Keratinocyte (primary cell): ENCODE measurements around the gene FBH1. TPM values are rescaled to one million over a fixed set of nuclear protein-coding genes. Genes with fewer than 3 reads are reported as not detected.

Experiments
- DNase-seq: peaks from one replicate; pipeline ENCODE4 v3.0.0-alpha.2; 2011; ENCODE audit warnings: low read depth, missing footprints, low spot score
- FAIRE-seq: peaks from 2 replicates; lab custom pipeline; 2011; peaks lifted over from hg19 to GRCh38; lab: Jason Lieb, UNC
- H2AFZ ChIP-seq: 2 replicates; pipeline ENCODE4 v1.6.0; 2012; ENCODE audit warnings: low read length, control low read depth, inconsistent platforms; ENCODE audit not compliant: control insufficient read depth
- H3K27ac ChIP-seq: 2 replicates; pipeline ENCODE4 v1.5.1; 2011; ENCODE audit warnings: low read length; ENCODE audit not compliant: control insufficient read depth, insufficient read depth
- H3K27me3 ChIP-seq: 3 replicates; pipeline ENCODE4 v1.6.0; 2011; ENCODE audit warnings: low read length; ENCODE audit not compliant: control insufficient read depth, insufficient read depth; ENCODE audit errors: extremely low read depth
- H3K36me3 ChIP-seq, 2 experiments: 2 replicates in 1 of 2; 3 replicates in 1 of 2; pipeline ENCODE4 v1.5.1; 2011; ENCODE audit warnings: low read length in 2 of 2, mild to moderate bottlenecking in 1 of 2; ENCODE audit not compliant: control insufficient read depth in 2 of 2, insufficient read depth in 2 of 2; ENCODE audit errors: extremely low read depth in 1 of 2
- H3K4me1 ChIP-seq: 3 replicates; pipeline ENCODE4 v1.5.1; 2011; ENCODE audit warnings: low read length; ENCODE audit not compliant: control insufficient read depth, insufficient read depth; ENCODE audit errors: extremely low read depth
- H3K4me2 ChIP-seq: 3 replicates; pipeline ENCODE4 v1.6.0; 2011; ENCODE audit warnings: low read depth, low read length; ENCODE audit not compliant: control insufficient read depth, insufficient read depth; ENCODE audit errors: extremely low read depth
- H3K4me3 ChIP-seq, 3 experiments: fragments of 200-600 bp in 1 of 3; sonication (generic) in 1 of 3; 2 replicates in 2 of 3; 3 replicates in 1 of 3; pipeline ENCODE4 v1.5.1; 2011 to 2016; ENCODE audit warnings: low read length in 3 of 3, mild to moderate bottlenecking in 3 of 3, control low read depth in 2 of 3, inconsistent platforms in 1 of 3, low read depth in 1 of 3, mixed read lengths in 1 of 3, mixed run types in 1 of 3, moderate library complexity in 1 of 3; ENCODE audit not compliant: control insufficient read depth in 2 of 3, insufficient read depth in 2 of 3; ENCODE audit errors: extremely low read depth in 1 of 3
- H3K79me2 ChIP-seq: 2 replicates; pipeline ENCODE4 v1.6.0; 2012; ENCODE audit warnings: low read length; ENCODE audit not compliant: control insufficient read depth, insufficient read depth
- H3K9ac ChIP-seq: 3 replicates; pipeline ENCODE4 v1.6.0; 2011; ENCODE audit warnings: low read length; ENCODE audit not compliant: control insufficient read depth, insufficient read depth; ENCODE audit errors: extremely low read depth
- H3K9me1 ChIP-seq: 3 replicates; pipeline ENCODE4 v1.6.0; 2011; ENCODE audit warnings: low read length; ENCODE audit not compliant: control insufficient read depth, insufficient read depth; ENCODE audit errors: extremely low read depth
- H3K9me3 ChIP-seq: 2 replicates; pipeline ENCODE4 v1.5.1; 2012; ENCODE audit warnings: low read depth, low read length; ENCODE audit not compliant: control insufficient read depth
- H4K20me1 ChIP-seq: 3 replicates; pipeline ENCODE4 v1.6.0; 2011; ENCODE audit warnings: low read length; ENCODE audit not compliant: control insufficient read depth, insufficient read depth; ENCODE audit errors: extremely low read depth
- EZH2 ChIP-seq: IDR thresholded peaks from one replicate; pipeline ENCODE4 v1.6.1; 2012; ENCODE audit warnings: inconsistent platforms, mild to moderate bottlenecking, low read length, moderate library complexity
- dilution Hi-C: fragments of 300-500 bp; cut with MboI; formaldehyde crosslinking; loops from one replicate; pipeline ENCODE4 v1.7.0; 2020; ENCODE audit warnings: low sequenced_read_pairs; ENCODE audit not compliant: extremely low pct_ligation_motif_present
- polyA plus RNA-seq, 5 experiments: library from polyadenylated mRNA; depleted of rRNA in 3 of 5; stranded (reverse) in 3 of 5; stranded (forward) in 1 of 5; unstranded in 1 of 5; fragments of >200 nt; gene quantifications; 1 replicate in 1 of 5; 2 replicates in 3 of 5; 3 replicates in 1 of 5; pipeline versions ENCODE4 v1.2.1 to v1.2.3, GENCODE V29; 2011 to 2012; ENCODE audit warnings: missing spikeins in 2 of 5, low read depth in 1 of 5, low replicate concordance in 1 of 5
- TF ChIP-seq, protein P1 (sequence below), 3 experiments: IDR thresholded peaks in 1 of 3; conservative IDR thresholded peaks in 1 of 3; optimal IDR thresholded peaks in 1 of 3; 2 replicates in 2 of 3; 3 replicates in 1 of 3; pipeline versions ENCODE3 to v1.5.1; 2011; ENCODE audit warnings: low read length in 3 of 3, mild to moderate bottlenecking in 3 of 3, moderate library complexity in 2 of 3, control low read depth in 1 of 3, inconsistent platforms in 1 of 3; ENCODE audit not compliant: insufficient read depth in 2 of 3; ENCODE audit errors: extremely low read depth in 1 of 3

The FBH1 gene
- polyA plus RNA-seq, 1 donor (not counting 4 experiments of a cell fraction or from before 2014, with no cell fraction given), result 61.8 TPM

DNA sequence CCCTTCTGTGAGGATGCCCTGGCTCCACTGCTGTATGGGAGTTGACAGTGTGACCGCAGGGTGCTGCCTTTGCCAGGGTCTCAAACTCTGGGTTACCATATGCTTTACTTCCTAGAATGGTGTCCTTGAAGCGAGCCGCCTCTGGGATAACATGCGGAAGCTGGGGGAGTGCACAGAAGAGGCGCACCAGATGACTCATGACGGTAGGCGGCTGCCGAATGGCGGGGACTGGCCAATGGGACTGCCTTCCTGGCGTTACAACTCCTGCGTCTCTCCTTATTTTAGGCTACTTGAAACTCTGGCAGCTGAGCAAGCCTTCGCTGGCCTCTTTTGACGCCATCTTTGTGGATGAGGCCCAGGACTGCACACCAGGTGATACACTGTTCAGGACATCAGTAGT, 27.3 kb downstream of the FBH1 start:
- Histone ChIP-seq H3K36me3 (peaks cover 61% of the 10 kb centered on the region in 2 experiments), H3K27ac (no peak overlapping the region), H3K9me1 (no peaks in the 10 kb centered on the region), H3K9me3 (no peaks in the 10 kb centered on the region), H3K4me2 (no peak overlapping the region), H3K27me3 (no peaks in the 10 kb centered on the region), H2AFZ (no peak overlapping the region), H3K4me1 (peaks cover 7% of the 10 kb centered on the region), H3K9ac (no peak overlapping the region), H3K4me3 (no peak overlapping the region), H4K20me1 (no peaks in the 10 kb centered on the region), H3K79me2 (no peaks in the 10 kb centered on the region)
- no peak for TF ChIP-seq EZH2
- TF ChIP-seq, protein P1, sequence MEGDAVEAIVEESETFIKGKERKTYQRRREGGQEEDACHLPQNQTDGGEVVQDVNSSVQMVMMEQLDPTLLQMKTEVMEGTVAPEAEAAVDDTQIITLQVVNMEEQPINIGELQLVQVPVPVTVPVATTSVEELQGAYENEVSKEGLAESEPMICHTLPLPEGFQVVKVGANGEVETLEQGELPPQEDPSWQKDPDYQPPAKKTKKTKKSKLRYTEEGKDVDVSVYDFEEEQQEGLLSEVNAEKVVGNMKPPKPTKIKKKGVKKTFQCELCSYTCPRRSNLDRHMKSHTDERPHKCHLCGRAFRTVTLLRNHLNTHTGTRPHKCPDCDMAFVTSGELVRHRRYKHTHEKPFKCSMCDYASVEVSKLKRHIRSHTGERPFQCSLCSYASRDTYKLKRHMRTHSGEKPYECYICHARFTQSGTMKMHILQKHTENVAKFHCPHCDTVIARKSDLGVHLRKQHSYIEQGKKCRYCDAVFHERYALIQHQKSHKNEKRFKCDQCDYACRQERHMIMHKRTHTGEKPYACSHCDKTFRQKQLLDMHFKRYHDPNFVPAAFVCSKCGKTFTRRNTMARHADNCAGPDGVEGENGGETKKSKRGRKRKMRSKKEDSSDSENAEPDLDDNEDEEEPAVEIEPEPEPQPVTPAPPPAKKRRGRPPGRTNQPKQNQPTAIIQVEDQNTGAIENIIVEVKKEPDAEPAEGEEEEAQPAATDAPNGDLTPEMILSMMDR (optimal IDR thresholded peaks at IDR 0.05 in 1 of 3, IDR thresholded peaks at IDR 0.05 in 1 of 3, conservative IDR thresholded peaks at IDR 0.05 in 1 of 3; ENCODE audit: extremely low read depth in 1 of 3, insufficient read depth in 2 of 3, low read length in 3 of 3), result no peak
- FAIRE-seq (no peak), DNase-seq (no peak)
- dilution Hi-C loops, result no loop called here

DNA sequence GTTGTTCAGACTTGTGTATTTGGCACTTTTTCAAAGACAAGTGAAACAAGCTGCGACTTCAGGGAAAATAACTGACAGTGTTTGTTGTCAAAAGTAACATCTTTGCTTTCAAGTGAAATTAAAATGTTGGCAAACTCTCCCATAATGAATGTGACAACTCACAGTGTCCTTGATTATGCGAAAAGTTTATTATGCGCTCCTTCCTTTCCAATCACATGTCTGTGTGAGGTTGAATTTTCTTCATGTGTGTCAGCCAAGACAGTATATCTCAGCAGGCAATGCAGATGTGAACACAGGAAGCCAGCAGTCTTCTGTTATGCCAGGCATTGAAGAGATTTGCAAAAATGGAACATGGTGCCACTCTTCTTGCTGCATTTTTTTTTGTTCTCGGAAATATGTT, 28.7 kb downstream of the FBH1 start:
- Histone ChIP-seq H4K20me1 (no peaks in the 10 kb centered on the region), H3K79me2 (no peaks in the 10 kb centered on the region), H3K27ac (no peak overlapping the region), H3K27me3 (no peaks in the 10 kb centered on the region), H3K4me2 (no peak overlapping the region), H2AFZ (no peak overlapping the region), H3K9me1 (no peaks in the 10 kb centered on the region), H3K4me1 (peaks cover 7% of the 10 kb centered on the region), H3K9me3 (no peaks in the 10 kb centered on the region), H3K36me3 (peaks cover 65% of the 10 kb centered on the region in 2 experiments), H3K4me3 (no peak overlapping the region), H3K9ac (no peak overlapping the region)
- TF ChIP-seq, protein P1 (optimal IDR thresholded peaks at IDR 0.05 in 1 of 3, IDR thresholded peaks at IDR 0.05 in 1 of 3, conservative IDR thresholded peaks at IDR 0.05 in 1 of 3; ENCODE audit: extremely low read depth in 1 of 3, insufficient read depth in 2 of 3, low read length in 3 of 3), result no peak
- no peak for TF ChIP-seq EZH2
- dilution Hi-C loops, result no loop called here
- DNase-seq (no peak), FAIRE-seq (no peak)
